Eye (tissue), 1 donor: ENCODE data around the gene ACOXL.

Experiments used
- DNase-seq: peaks from one replicate; pipeline ENCODE4 v3.0.0-alpha.2; 2015

Gene ACOXL

DNA sequence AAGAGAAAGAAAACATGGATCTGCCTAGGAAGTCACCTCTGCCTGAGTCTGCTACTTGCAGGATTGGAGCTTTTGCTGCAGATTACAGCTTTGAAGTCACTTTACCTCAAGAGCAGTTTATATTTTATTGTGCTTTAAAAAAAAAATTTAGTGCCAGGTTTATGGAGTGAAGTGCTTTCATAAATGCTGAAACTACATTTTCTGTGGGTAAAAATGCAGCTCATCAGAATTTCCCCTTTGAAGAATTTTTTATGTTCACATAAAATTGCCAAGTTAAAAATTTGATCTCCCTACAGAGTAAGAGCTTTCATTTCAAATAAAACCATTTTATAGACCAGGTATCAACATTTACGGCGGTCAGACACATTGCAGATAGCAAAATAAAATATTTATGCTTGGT, 413.6 kb downstream of the ACOXL start:
- DNase-seq = no peak

DNA sequence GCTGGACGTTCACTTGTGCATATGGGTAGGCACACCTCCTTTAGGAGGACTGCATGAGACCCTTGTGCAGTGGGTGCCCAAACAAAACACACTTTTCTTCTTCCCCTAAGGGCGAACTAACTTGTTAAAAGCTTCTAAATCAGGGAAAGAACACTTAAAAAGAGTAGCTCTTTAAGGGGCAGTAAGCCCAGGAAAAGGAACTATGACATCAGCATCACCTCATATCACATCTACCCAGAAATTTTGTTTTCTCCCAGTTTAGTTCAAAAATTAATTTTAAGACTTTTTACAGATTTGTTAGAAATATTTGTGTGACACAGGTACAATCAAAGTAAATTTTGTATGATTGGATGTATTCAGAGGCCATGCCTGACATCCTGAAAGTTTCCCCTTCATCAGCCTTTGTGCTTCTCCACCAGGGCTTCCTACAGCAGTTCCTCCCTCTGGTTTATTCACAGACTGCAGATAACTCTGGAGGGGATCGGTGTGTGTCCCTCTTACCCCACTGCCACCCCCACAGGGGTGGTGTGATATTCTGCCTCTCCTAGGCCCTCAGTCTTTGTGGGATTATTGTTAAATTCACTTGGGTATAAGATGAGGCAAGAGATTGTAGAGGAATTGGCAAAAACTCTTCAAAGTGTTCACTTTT, 416.0 kb downstream of the ACOXL start:
- DNase-seq = no peak

DNA sequence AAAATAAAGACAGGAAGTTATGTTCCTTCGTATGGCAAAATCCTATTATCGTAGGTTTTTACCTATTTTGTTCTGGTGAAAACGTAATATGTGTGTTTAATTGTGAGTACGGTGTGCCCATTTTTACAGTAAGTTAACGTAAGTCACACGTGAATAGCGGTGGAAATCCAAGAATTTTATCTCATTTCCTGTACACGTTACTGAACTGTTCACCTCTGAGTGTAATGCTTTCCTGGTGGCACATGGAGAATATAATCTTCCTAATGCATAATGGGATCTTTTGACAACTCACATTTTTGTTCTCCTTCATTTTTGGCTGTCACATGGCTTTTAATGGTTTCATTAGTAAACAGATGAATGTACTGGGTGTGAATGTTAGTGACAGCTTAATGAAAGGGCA, 416.6 kb downstream of the ACOXL start:
- no peak for DNase-seq

DNA sequence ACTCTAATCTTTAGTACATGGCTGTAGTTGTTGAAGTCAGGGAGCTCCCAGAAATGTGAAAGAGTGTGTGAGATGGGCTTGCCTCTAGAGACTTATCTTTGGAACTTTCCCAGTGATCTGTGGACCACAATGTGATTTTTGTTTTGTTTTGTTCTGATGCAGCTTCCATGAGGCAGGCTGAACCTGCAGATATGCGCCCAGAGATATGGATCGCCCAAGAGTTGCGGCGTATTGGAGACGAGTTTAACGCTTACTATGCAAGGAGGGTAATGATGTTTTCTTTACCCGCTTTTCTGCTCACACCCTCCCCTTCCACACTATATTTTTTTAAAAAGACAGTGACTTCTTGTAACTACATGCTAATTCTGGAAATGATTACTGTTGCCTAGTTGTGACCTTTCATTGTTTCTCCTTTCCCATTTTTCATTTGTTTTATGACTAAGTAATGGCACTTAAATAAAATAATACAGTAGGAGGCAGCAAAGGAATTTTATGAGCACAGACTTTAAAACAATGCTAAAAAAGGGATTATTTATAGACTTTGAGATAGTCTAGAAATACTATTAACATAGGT, 417.6 kb downstream of the ACOXL start:
- DNase-seq = no peak

DNA sequence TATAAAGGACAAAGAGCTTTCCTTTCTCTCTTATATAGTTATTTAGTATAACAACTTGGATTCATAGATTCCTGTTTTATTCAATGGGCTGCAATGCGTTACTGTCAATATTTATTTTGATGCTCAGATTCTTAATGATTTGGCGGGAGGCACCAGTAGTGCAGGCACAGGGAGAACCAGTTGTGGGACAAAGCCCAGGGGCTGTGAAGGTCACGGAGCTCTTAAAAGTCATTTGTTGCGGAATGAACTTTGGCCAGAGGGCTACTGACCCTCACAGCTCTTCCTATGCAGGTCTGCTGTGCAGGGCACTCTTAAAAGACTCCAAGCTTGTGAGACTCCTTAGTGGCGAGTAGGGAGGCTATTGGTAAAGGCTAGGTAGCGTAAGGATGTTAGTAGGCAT, 422.4 kb downstream of the ACOXL start:
- no peak for DNase-seq

DNA sequence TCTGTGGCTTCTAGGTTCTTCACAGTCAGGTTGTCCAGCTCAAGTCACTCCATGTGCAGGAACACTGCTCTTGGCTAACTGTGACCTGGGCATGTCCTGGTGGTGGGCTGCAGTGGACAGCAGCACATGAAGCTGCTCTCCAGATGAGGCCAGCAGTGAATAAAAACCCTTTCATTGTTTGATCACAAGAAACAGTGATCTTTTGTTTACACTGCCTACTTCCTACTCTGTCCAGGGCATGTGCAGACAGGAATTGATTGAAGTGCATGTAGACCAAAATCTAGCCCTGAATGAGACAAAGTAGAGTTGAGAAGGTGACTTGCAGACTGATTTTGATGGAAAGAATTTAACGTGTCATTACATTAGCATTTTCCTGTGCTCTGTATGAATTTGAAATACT, 423.2 kb downstream of the ACOXL start:
- no peak for DNase-seq

DNA sequence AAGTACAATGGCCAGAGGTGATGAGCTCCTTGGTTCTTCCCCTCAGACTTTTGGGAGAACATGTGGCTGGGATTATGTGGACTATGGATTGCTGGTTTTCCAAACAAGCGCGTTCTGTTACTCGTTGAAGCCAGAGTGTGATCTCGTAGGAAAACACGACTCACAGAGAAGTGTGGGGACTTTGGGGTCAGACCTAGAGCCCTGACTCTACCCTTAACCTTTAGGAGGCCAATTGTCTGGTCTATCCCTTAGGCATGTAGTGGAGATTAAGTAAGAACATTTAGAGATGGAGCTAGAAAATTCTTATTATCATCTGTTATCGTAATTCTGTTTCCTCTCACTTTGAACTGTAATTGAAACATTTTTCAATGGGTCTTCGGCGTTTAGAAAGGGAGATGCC, 424.2 kb downstream of the ACOXL start:
- no peak for DNase-seq

DNA sequence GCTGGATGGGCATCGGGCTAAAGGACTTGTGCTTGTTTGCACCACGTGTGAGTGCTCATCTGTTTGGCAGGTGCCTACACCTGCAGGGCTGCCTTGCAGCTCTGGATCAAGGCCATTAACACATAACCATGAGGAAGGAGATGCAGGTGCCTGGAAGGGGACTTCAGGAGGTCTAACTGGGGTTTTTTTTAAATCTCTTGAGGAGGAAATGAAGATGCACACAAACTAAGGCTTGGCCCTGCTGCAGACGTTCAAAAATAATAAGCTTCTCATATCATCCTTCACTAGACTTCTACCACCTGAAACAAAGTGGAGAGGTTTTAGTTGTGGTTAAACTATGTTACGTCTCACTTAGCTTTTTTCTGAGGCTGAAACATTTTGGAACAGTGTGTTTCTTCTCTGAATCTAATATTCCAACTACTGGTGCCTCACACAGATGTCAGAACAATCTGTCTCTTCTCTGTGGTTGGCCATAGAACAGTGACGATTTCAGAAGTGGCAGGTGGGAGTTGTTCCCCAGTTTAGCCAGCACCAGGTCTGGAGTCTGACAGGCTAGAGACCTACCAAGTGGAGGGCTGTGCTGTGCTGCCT, 424.8 kb downstream of the ACOXL start:
- no peak for DNase-seq

DNA sequence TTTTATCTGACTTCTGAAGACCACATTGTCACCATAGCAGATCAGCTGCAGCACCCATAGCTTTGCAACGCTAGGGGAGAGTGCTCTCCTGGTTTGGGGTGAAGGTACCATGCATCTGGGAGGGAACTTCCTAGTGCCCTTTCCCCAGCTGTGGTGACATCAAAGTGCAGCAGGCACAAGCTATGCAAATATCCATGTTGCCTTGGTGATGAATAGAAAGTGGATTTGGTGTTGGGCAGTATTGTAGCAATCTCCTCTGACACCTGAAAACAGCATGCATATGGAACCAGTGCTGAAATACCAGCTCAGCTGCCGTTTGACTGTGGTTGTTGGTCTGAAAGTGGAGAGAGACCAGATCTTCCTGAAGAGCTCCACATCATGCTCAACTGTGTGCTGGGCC, 425.4 kb downstream of the ACOXL start:
- DNase-seq = no peak

DNA sequence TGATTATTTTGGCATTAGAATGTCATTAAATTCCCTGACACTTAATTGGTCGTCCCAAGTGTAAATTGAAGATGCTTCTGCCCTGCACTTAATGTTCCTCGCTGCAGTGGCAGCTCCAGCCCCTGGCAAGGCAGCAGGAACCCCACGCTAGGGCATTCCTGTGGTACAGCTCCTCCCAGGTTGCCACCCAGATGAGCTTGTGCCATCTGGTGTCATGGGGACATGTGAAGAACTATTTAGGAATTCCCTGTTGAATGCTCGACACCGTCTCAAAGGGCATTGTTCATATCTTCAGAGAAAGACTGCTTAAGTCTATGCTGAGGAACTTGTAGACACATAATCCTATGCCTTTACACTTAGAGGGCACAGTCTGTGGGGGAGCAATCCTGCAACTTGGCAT, 427.3 kb downstream of the ACOXL start:
- no peak for DNase-seq

DNA sequence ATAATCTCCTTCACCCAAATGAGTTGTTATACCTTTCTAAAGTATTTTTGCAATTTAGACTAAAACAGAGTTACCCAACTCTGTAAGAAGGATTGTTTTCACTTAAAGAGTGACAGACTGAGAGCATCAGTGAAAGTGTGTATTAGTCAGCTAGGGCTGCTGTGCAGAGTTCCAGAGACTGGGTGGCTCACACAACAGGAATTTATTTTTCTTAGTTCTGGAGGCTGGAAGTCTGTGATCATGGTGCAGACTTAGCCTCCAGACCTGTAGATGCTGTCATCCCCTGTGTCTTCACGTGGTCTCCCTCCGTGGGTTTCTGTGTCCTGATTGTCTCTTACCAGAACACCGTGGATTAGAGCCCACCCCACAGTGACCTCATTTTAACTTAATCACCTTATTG, 428.4 kb downstream of the ACOXL start:
- DNase-seq = no peak

DNA sequence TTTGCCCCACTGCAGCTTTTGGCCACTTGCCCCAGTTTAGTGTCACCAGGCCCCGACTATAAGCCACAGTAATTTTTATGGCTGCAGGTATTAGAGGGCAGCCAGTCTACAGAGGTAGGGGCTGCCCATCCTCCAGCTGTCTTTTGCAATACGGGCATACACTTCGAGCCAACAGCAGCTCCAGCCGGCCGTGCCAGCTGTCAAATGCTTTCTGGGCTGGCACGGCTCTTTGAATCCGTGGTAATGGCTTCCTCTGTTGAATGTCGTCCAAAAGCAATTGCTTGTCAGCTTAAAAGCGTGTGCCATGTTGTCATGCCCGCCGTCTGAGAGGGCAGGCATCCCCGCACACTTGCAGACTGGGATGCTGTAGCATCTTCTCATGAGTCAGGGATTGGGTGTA, 429.6 kb downstream of the ACOXL start:
- no peak for DNase-seq

DNA sequence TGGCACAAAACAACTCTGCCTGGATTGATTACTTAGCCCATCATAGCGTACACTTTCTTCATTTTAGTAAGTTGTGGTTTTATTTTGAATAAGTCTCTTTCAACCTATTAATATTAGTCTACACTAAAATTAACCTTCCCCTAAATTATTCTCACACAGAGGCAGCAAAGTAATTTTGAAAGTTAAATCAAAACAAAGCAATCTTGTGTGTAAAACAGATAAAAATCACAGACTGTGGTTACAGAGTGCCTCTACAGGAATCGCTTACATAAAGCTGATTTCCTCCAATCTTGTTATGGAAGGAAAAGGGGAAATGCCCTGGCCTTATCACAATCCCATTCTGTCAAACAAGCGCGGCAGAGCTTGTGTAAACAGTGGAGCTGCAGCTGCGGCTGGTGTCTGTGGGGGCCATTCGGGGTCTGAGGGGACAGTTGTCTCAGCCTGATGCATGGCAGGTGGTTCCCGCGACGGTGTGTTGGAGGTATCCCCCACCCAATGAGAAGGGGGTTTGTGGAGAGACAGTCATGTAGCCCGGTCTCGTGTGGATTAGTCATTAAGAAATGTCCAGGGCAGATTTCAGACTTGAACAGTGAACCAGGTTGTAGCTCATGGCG, 430.5 kb downstream of the ACOXL start:
- DNase-seq = no peak

DNA sequence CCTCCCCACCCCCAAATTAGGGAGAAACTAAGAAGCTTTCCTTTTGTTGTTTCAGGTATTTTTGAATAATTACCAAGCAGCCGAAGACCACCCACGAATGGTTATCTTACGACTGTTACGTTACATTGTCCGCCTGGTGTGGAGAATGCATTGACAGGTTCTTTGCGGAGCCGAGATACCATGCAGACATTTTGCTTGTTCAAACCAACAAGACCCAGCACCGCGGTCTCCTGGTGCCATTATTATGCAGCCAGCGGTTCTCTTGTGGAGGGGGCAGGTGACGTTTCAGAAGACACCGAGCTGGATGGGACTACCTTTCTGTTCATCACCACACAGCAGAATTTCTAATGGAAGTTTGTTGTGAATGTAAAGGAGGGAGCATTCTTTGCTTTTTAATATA, 431.7 kb downstream of the ACOXL start:
- DNase-seq = no peak

DNA sequence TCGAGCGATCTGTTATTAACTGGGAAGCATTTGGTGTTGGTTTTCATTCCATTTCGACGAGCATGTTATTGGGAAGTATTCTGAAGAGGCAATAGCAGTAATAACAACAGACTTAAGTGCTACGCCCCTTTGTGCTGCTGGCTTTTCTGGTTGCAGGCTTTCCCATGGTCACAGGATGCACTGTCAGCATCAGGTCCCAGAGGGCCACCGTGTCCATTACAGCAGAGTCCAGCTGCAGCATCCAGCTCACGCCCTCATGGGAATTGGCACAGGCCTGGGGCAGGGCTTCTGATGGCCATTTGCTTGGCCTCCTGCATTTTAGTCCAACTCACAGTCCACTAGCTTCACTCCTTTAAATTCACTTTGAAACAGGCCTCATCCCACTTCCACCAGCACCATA, 432.7 kb downstream of the ACOXL start:
- peak; percentile 62 for DNase-seq

DNA sequence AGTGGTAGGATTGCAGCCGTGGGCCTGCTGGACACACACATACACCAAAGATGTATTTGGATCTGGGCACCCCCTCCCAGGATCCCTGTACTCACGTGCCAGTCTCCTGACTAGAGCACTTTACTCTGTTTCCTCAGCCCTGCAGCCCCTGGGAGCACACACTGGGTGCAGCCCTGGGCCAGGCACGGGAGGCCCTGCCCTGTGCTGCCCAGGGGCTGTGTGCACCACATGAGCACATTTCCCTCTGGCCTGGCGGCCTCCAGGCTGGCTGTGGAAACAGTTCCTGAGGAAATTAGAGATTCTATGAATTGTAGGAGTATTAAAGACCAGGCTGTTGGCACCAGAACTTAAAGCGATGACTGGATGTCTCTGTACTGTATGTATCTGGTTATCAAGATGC, 433.7 kb downstream of the ACOXL start:
- no peak for DNase-seq

DNA sequence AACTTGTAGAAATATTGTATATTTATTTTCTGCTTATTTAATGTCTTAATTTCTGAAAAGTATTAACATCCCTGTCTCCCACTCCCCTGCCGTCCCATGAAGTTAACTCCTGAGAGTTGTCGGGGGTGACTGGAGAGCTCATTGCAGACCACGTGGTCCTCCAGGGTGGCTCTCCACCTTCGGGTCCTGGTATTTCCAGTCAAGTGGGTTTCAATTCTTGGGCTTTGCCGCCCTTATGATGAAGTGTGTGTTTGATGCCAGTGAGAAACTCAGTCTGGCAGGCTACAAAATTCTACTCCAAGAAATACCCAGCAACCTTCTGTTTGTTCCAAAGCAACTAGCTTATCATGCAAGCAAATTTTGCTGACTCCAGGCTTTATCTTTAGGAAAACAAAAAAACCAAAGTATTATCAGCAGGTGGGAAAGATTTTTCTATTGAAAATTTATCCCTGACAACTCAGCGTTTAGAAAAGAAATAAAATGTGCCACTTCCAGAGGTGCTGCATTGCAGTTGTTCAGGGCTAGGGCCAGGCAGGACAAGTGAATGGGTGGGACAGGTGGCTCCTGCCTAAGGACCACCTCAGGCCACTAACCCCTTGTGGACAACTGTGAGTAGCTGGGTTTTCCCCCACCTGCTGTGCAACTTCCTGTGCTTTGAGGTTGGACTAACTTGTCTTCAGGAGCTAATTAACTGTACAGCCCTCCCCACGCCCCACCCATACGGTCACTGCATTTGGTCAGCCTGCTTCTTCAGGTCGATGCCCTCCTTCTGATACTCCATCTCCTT, 434.9 kb downstream of the ACOXL start:
- DNase-seq = no peak

DNA sequence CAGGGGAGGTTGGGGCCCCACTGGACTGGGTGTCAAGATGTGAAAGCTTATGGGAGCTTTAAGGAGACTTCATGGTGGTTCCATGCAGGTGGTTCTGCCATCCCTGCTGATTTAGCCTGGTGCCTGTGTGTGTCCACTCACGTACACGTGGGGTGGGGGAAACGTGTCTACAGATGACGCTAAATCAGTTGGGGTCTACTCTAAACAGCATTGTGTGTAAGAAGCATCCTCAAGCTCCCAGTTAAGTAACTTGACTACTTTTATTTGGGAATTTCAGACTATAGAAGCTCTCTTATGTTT, 435.4 kb downstream of the ACOXL start:
- no peak for DNase-seq
